WTC11 (cell line): ENCODE measurements around the gene ABCA1. TPM values are rescaled to one million over a fixed set of nuclear protein-coding genes. Genes with fewer than 3 reads are reported as not detected.

Experiments used
- ATAC-seq: fragments of 200-7000 bp; cut with Tn5 transposase; 2 replicates; pipeline ENCODE4 v1.10.0; 2021; ENCODE audit warnings: mild to moderate bottlenecking, moderate library complexity
- CTCF ChIA-PET: fragments of 300-600 bp; sonication (Branson Sonifier 250); formaldehyde crosslinking; loops from one replicate; lab custom pipeline; 2021; ENCODE audit warnings: antibody characterized with exemption; lab: Charles Lee
- POLR2A ChIA-PET: fragments of 350-600 bp; sonication (Branson Sonifier 250); formaldehyde crosslinking; loops from one replicate; lab custom pipeline; 2021; ENCODE audit warnings: antibody characterized with exemption; lab: Charles Lee
- DNase-seq: peaks from one replicate; pipeline ENCODE4 v3.0.0; 2021; ENCODE audit warnings: low spot score
- H3K27ac Mint-ChIP-seq: 2 replicates; pipeline ENCODE4 v1.8.0; 2021; ENCODE audit warnings: mixed read lengths
- H3K27me3 Mint-ChIP-seq: 2 replicates; pipeline ENCODE4 v1.8.0; 2021; ENCODE audit warnings: low read depth, mild to moderate bottlenecking, moderate library complexity, mixed read lengths
- H3K36me3 Mint-ChIP-seq: 2 replicates; pipeline ENCODE4 v1.8.0; 2021; ENCODE audit warnings: mixed read lengths
- H3K4me1 Mint-ChIP-seq: 2 replicates; pipeline ENCODE4 v1.8.0; 2022; ENCODE audit warnings: mixed read lengths
- H3K4me3 Mint-ChIP-seq: 2 replicates; pipeline ENCODE4 v1.8.0; 2021; ENCODE audit warnings: mild to moderate bottlenecking, moderate library complexity, mixed read lengths
- H3K9me3 Mint-ChIP-seq: 2 replicates; pipeline ENCODE4 v1.8.0; 2021; ENCODE audit warnings: mixed read lengths
- ATF2 ChIP-seq: sonication (generic); formaldehyde crosslinking; IDR thresholded peaks from 2 replicates; pipeline ENCODE4 v1.8.1; 2022; ENCODE audit warnings: low read depth, missing genetic modification reagents, borderline replicate concordance
- FOXP1 ChIP-seq: sonication (generic); formaldehyde crosslinking; IDR thresholded peaks from 2 replicates; pipeline ENCODE4 v1.8.0; 2022; ENCODE audit warnings: missing genetic modification reagents, mild to moderate bottlenecking, moderate library complexity, borderline replicate concordance
- FOXP4 ChIP-seq: sonication (generic); formaldehyde crosslinking; IDR thresholded peaks from 2 replicates; pipeline ENCODE4 v1.8.0; 2022; ENCODE audit warnings: mild to moderate bottlenecking, missing genetic modification reagents
- GABPB1 ChIP-seq: sonication (generic); formaldehyde crosslinking; IDR thresholded peaks from 2 replicates; pipeline ENCODE4 v1.8.1; 2023; ENCODE audit warnings: mild to moderate bottlenecking, missing genetic modification reagents
- HMGA2 ChIP-seq: fragments of 250-450 bp; sonication (Bioruptor Pico); IDR thresholded peaks from 2 replicates; pipeline ENCODE4 v1.4.0; 2021; ENCODE audit warnings: mild to moderate bottlenecking, moderate library complexity
- JAZF1 ChIP-seq: fragments of 250-450 bp; sonication (Bioruptor Pico); IDR thresholded peaks from 2 replicates; pipeline ENCODE4 v1.9.0; 2021; ENCODE audit warnings: moderate library complexity, mild to moderate bottlenecking, inconsistent platforms
- KAT7 ChIP-seq: sonication (generic); formaldehyde crosslinking; IDR thresholded peaks from 2 replicates; pipeline ENCODE4 v1.8.1; 2023; ENCODE audit warnings: missing genetic modification reagents, mild to moderate bottlenecking, borderline replicate concordance
- NFYB ChIP-seq: sonication (generic); formaldehyde crosslinking; conservative IDR thresholded peaks from 2 replicates; pipeline ENCODE4 v1.8.0; 2022; ENCODE audit warnings: low read depth, missing genetic modification reagents
- NR2C2 ChIP-seq: sonication (generic); formaldehyde crosslinking; IDR thresholded peaks from 2 replicates; pipeline ENCODE4 v1.8.0; 2022; ENCODE audit warnings: mild to moderate bottlenecking, missing genetic modification reagents
- PRRX2 ChIP-seq: fragments of 250-450 bp; sonication (Bioruptor Pico); IDR thresholded peaks from 2 replicates; pipeline ENCODE4 v1.8.0; 2021; ENCODE audit warnings: mild to moderate bottlenecking
- SMAD4 ChIP-seq: sonication (generic); formaldehyde crosslinking; IDR thresholded peaks from 2 replicates; pipeline ENCODE4 v1.8.0; 2022; ENCODE audit warnings: mild to moderate bottlenecking, missing genetic modification reagents
- SOX15 ChIP-seq: fragments of 250-450 bp; sonication (Bioruptor Pico); IDR thresholded peaks from 2 replicates; pipeline ENCODE4 v1.9.0; 2021; ENCODE audit warnings: mild to moderate bottlenecking
- ZNF138 ChIP-seq: sonication (generic); formaldehyde crosslinking; conservative IDR thresholded peaks from 2 replicates; pipeline ENCODE4 v1.8.1; 2022; ENCODE audit warnings: mild to moderate bottlenecking, moderate library complexity, missing genetic modification reagents
- ZNF219 ChIP-seq: sonication (generic); formaldehyde crosslinking; IDR thresholded peaks from 2 replicates; pipeline ENCODE4 v1.8.0; 2023; ENCODE audit warnings: missing genetic modification reagents, mild to moderate bottlenecking, borderline replicate concordance
- ZNF232 ChIP-seq: sonication (generic); formaldehyde crosslinking; IDR thresholded peaks from 2 replicates; pipeline ENCODE4 v1.8.0; 2022; ENCODE audit warnings: mild to moderate bottlenecking, missing genetic modification reagents
- ZNF263 ChIP-seq: sonication (generic); formaldehyde crosslinking; IDR thresholded peaks from 2 replicates; pipeline ENCODE4 v1.8.1; 2022; ENCODE audit warnings: low read depth, mild to moderate bottlenecking, moderate library complexity, missing genetic modification reagents
- ZNF317 ChIP-seq: sonication (generic); formaldehyde crosslinking; IDR thresholded peaks from 2 replicates; pipeline ENCODE4 v1.8.1; 2023; ENCODE audit warnings: low read depth, mild to moderate bottlenecking, moderate library complexity, missing genetic modification reagents, borderline replicate concordance
- ZNF396 ChIP-seq: fragments of 250-450 bp; sonication (Bioruptor Pico); IDR thresholded peaks from 2 replicates; pipeline ENCODE4 v1.8.0; 2021; ENCODE audit warnings: mild to moderate bottlenecking, moderate library complexity, borderline replicate concordance
- total RNA-seq: library from RNA; stranded (reverse); gene quantifications from 3 replicates; pipeline ENCODE4 v1.2.3, GENCODE V29; 2021
- TF ChIP-seq, protein P1 (sequence below): sonication (generic); formaldehyde crosslinking; IDR thresholded peaks from 2 replicates; pipeline ENCODE4 v1.8.1; 2022; ENCODE audit warnings: missing genetic modification reagents, borderline replicate concordance
- TF ChIP-seq, protein P2 (sequence below): fragments of 250-450 bp; sonication (Bioruptor Pico); IDR thresholded peaks from 2 replicates; pipeline ENCODE4 v1.9.0; 2021; ENCODE audit warnings: mild to moderate bottlenecking
- TF ChIP-seq, protein P3 (sequence below): sonication (generic); formaldehyde crosslinking; IDR thresholded peaks from 2 replicates; pipeline ENCODE4 v1.8.1; 2022; ENCODE audit warnings: mild to moderate bottlenecking, moderate library complexity, missing genetic modification reagents
- TF ChIP-seq, protein P4 (sequence below): fragments of 250-450 bp; sonication (Bioruptor Pico); IDR thresholded peaks from 2 replicates; pipeline ENCODE4 v2.1.2; 2022; ENCODE audit warnings: mild to moderate bottlenecking, moderate library complexity
- TF ChIP-seq, protein P5 (sequence below): fragments of 250-450 bp; sonication (Bioruptor Pico); IDR thresholded peaks from 2 replicates; pipeline ENCODE4 v1.9.0; 2021; ENCODE audit warnings: mild to moderate bottlenecking
- TF ChIP-seq, protein P6 (sequence below): sonication (generic); formaldehyde crosslinking; IDR thresholded peaks from 2 replicates; pipeline ENCODE4 v1.8.0; 2023; ENCODE audit warnings: missing genetic modification reagents

Gene ABCA1
- total RNA-seq, 1 experiment from 2014 or later: 7.8 TPM

- ChIA-PET POLR2A (no interaction called here), CTCF (interaction anchor here (1.2 to 3.2 kb wide), 2 partner anchors 52 to 58 kb away, joined by 4 to 16 read pairs; no protein-coding TSS in a partner anchor)
- no peaks in the 10 kb centered on the region; the same call in 1 of the 2 replicates for H3K27me3 Mint-ChIP-seq
These were observed 6.8 kb downstream of the ABCA1 start for GRCh38 chr9:104921067-104921741.

GRCh38 chr9:104915753-104916152 lies 12.2 kb downstream of the ABCA1 start:
- no peaks in the 10 kb centered on the region for H3K9me3 Mint-ChIP-seq
- no peaks in the 10 kb centered on the region for H3K27me3 Mint-ChIP-seq
- H3K36me3 Mint-ChIP-seq: no peaks in the 10 kb centered on the region
- H3K27ac Mint-ChIP-seq: peak overlapping the region; percentile 23; the same call in 1 of the 2 replicates
- no peak overlapping the region for H3K4me3 Mint-ChIP-seq
- DNase-seq: no peak
- ChIA-PET CTCF (interaction anchor here (1.3 kb wide), 1 partner anchor 11 kb away, joined by 5 read pairs; no protein-coding TSS in a partner anchor), POLR2A (no interaction called here)
- no peak for ATAC-seq
- peaks cover 16% of the 10 kb centered on the region for H3K4me1 Mint-ChIP-seq
- TF ChIP-seq, protein P1, sequence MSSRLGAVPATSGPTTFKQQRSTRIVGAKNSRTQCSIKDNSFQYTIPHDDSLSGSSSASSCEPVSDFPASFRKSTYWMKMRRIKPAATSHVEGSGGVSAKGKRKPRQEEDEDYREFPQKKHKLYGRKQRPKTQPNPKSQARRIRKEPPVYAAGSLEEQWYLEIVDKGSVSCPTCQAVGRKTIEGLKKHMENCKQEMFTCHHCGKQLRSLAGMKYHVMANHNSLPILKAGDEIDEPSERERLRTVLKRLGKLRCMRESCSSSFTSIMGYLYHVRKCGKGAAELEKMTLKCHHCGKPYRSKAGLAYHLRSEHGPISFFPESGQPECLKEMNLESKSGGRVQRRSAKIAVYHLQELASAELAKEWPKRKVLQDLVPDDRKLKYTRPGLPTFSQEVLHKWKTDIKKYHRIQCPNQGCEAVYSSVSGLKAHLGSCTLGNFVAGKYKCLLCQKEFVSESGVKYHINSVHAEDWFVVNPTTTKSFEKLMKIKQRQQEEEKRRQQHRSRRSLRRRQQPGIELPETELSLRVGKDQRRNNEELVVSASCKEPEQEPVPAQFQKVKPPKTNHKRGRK (CRISPR knock-in tag): no peak
- TF ChIP-seq ATF2 (CRISPR knock-in tag): no peak
- no peak for TF ChIP-seq SMAD4 (CRISPR knock-in tag)
- no peak for TF ChIP-seq HMGA2
- TF ChIP-seq NFYB (CRISPR knock-in tag): no peak
- no peak for TF ChIP-seq FOXP1 (CRISPR knock-in tag)
- no peak for TF ChIP-seq ZNF138 (CRISPR knock-in tag)
- TF ChIP-seq, protein P2, sequence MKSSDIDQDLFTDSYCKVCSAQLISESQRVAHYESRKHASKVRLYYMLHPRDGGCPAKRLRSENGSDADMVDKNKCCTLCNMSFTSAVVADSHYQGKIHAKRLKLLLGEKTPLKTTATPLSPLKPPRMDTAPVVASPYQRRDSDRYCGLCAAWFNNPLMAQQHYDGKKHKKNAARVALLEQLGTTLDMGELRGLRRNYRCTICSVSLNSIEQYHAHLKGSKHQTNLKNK (CRISPR knock-in tag): no peak
- no peak for TF ChIP-seq FOXP4 (CRISPR knock-in tag)
- no peak for TF ChIP-seq GABPB1
- TF ChIP-seq, protein P3, sequence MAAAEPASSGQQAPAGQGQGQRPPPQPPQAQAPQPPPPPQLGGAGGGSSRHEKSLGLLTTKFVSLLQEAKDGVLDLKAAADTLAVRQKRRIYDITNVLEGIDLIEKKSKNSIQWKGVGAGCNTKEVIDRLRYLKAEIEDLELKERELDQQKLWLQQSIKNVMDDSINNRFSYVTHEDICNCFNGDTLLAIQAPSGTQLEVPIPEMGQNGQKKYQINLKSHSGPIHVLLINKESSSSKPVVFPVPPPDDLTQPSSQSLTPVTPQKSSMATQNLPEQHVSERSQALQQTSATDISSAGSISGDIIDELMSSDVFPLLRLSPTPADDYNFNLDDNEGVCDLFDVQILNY (CRISPR knock-in tag): no peak
- TF ChIP-seq ZNF263: no peak

More at GRCh38 chr9:104921067-104921741, 6.8 kb downstream of the ABCA1 start:
- H3K4me1 Mint-ChIP-seq: peaks cover 18% of the 10 kb centered on the region
- no peaks in the 10 kb centered on the region for H3K36me3 Mint-ChIP-seq
- ATAC-seq: no peak
- TF ChIP-seq ZNF317 (CRISPR knock-in tag) (no peak), ZNF232 (no peak), JAZF1 (CRISPR knock-in tag) (no peak), KAT7 (CRISPR knock-in tag) (no peak), HMGA2 (no peak), ZNF219 (no peak), ZNF396 (CRISPR knock-in tag) (no peak), NR2C2 (CRISPR knock-in tag) (no peak), PRRX2 (CRISPR knock-in tag) (no peak), SOX15 (CRISPR knock-in tag) (no peak)
- TF ChIP-seq, protein P2 (CRISPR knock-in tag): no peak
- TF ChIP-seq, protein P4, sequence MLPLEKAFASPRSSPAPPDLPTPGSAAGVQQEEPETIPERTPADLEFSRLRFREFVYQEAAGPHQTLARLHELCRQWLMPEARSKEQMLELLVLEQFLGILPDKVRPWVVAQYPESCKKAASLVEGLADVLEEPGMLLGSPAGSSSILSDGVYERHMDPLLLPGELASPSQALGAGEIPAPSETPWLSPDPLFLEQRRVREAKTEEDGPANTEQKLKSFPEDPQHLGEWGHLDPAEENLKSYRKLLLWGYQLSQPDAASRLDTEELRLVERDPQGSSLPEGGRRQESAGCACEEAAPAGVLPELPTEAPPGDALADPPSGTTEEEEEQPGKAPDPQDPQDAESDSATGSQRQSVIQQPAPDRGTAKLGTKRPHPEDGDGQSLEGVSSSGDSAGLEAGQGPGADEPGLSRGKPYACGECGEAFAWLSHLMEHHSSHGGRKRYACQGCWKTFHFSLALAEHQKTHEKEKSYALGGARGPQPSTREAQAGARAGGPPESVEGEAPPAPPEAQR (CRISPR knock-in tag): no peak
- TF ChIP-seq, protein P5, sequence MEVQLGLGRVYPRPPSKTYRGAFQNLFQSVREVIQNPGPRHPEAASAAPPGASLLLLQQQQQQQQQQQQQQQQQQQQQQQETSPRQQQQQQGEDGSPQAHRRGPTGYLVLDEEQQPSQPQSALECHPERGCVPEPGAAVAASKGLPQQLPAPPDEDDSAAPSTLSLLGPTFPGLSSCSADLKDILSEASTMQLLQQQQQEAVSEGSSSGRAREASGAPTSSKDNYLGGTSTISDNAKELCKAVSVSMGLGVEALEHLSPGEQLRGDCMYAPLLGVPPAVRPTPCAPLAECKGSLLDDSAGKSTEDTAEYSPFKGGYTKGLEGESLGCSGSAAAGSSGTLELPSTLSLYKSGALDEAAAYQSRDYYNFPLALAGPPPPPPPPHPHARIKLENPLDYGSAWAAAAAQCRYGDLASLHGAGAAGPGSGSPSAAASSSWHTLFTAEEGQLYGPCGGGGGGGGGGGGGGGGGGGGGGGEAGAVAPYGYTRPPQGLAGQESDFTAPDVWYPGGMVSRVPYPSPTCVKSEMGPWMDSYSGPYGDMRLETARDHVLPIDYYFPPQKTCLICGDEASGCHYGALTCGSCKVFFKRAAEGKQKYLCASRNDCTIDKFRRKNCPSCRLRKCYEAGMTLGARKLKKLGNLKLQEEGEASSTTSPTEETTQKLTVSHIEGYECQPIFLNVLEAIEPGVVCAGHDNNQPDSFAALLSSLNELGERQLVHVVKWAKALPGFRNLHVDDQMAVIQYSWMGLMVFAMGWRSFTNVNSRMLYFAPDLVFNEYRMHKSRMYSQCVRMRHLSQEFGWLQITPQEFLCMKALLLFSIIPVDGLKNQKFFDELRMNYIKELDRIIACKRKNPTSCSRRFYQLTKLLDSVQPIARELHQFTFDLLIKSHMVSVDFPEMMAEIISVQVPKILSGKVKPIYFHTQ: no peak
- TF ChIP-seq, protein P6, sequence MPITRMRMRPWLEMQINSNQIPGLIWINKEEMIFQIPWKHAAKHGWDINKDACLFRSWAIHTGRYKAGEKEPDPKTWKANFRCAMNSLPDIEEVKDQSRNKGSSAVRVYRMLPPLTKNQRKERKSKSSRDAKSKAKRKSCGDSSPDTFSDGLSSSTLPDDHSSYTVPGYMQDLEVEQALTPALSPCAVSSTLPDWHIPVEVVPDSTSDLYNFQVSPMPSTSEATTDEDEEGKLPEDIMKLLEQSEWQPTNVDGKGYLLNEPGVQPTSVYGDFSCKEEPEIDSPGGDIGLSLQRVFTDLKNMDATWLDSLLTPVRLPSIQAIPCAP (CRISPR knock-in tag): no peak
- TF ChIP-seq, all 79 proteins: peak for 0
- DNase-seq: no peak
- H3K9me3 Mint-ChIP-seq: no peaks in the 10 kb centered on the region
- no peak overlapping the region for H3K4me3 Mint-ChIP-seq
- H3K27ac Mint-ChIP-seq: no peak overlapping the region
